K562 (cell line): ENCODE measurements around the gene ATF1. TPM values are rescaled to one million over a fixed set of nuclear protein-coding genes. Genes with fewer than 3 reads are reported as not detected.

Source experiments
- CHCHD3 ChIP-seq: fragments of 250-450 bp; sonication (Bioruptor Pico); IDR thresholded peaks from 2 replicates; pipeline ENCODE4 v2.1.2; 2022; ENCODE audit warnings: mild to moderate bottlenecking
- COPS2 ChIP-seq: fragments of 450-650 bp; conservative IDR thresholded peaks from 2 replicates; pipeline ENCODE4 v1.6.1; 2016; ENCODE audit warnings: mild to moderate bottlenecking, moderate library complexity
- CREB1 ChIP-seq, 2 experiments: sonication (generic) in 1 of 2; formaldehyde crosslinking in 1 of 2; IDR thresholded peaks; 2 replicates each; pipeline versions ENCODE4 v1.6.1 to v1.8.0; 2012 to 2022; ENCODE audit warnings: inconsistent platforms in 1 of 2, mild to moderate bottlenecking in 1 of 2, missing genetic modification reagents in 1 of 2, moderate library complexity in 1 of 2
- E4F1 ChIP-seq: fragments of 250-450 bp; sonication (Bioruptor Pico); IDR thresholded peaks from 2 replicates; pipeline ENCODE4 v1.5.0; 2021; ENCODE audit warnings: mild to moderate bottlenecking, borderline replicate concordance
- ETS1 ChIP-seq: conservative IDR thresholded peaks from 2 replicates; pipeline ENCODE4 v1.6.1; 2011; ENCODE audit warnings: low read depth, mild to moderate bottlenecking, low read length; ENCODE audit not compliant: control insufficient read depth
- GATAD2A ChIP-seq: fragments of 450-650 bp; IDR thresholded peaks from 2 replicates; pipeline ENCODE4 v1.6.1; 2017
- JUNB ChIP-seq: fragments of 450-650 bp; formaldehyde crosslinking; conservative IDR thresholded peaks from 2 replicates; pipeline ENCODE4 v1.4.0; 2020; ENCODE audit warnings: mild to moderate bottlenecking
- MED1 ChIP-seq: sonication (generic); formaldehyde crosslinking; IDR thresholded peaks from 2 replicates; pipeline ENCODE4 v1.8.1; 2023; ENCODE audit warnings: missing genetic modification reagents, borderline replicate concordance
- NR1H2 ChIP-seq: sonication (generic); formaldehyde crosslinking; IDR thresholded peaks from 2 replicates; pipeline ENCODE4 v1.4.0; 2020; ENCODE audit warnings: mild to moderate bottlenecking, missing genetic modification reagents
- PML ChIP-seq: IDR thresholded peaks from 2 replicates; pipeline ENCODE4 v1.6.1; 2012; ENCODE audit warnings: low read length, inconsistent platforms
- POLR2AphosphoS5 ChIP-seq: IDR thresholded peaks from 2 replicates; pipeline ENCODE4 v1.6.1; 2011; ENCODE audit warnings: mild to moderate bottlenecking, low read depth, low read length, moderate library complexity; ENCODE audit not compliant: control insufficient read depth, insufficient read depth
- SIN3B ChIP-seq: fragments of 450-650 bp; IDR thresholded peaks from 2 replicates; pipeline ENCODE4 v1.6.1; 2017; ENCODE audit warnings: low read depth, mild to moderate bottlenecking, moderate library complexity
- SRSF7 ChIP-seq: fragments of 200-400 bp; formaldehyde crosslinking; optimal IDR thresholded peaks from 2 replicates; pipeline ENCODE3; 2017; ENCODE audit warnings: mild to moderate bottlenecking, low read depth, low read length
- TFE3 ChIP-seq: fragments of 450-650 bp; formaldehyde crosslinking; IDR thresholded peaks from 2 replicates; pipeline ENCODE4 v1.4.0; 2020; ENCODE audit warnings: mild to moderate bottlenecking, mixed read lengths
- U2AF1 ChIP-seq: fragments of 200-400 bp; formaldehyde crosslinking; optimal IDR thresholded peaks from 2 replicates; pipeline ENCODE3; 2017; ENCODE audit warnings: mild to moderate bottlenecking, low read depth, low read length, moderate library complexity
- ZBTB8A ChIP-seq: fragments of 450-650 bp; IDR thresholded peaks from 2 replicates; pipeline ENCODE4 v1.6.1; 2018; ENCODE audit warnings: mild to moderate bottlenecking, moderate library complexity; ENCODE audit not compliant: partially characterized antibody
- ZNF311 ChIP-seq: fragments of 250-450 bp; sonication (Bioruptor Pico); IDR thresholded peaks from 2 replicates; pipeline ENCODE4 v1.4.0; 2020; ENCODE audit warnings: mild to moderate bottlenecking, moderate library complexity
- ZNF512 ChIP-seq: IDR thresholded peaks from 2 replicates; pipeline ENCODE4 v1.6.1; 2016; ENCODE audit warnings: missing genetic modification characterization, missing compliant biosample characterization
- ZNF57 ChIP-seq: fragments of 450-650 bp; formaldehyde crosslinking; IDR thresholded peaks from 2 replicates; pipeline ENCODE4 v1.4.0; 2020; ENCODE audit warnings: mild to moderate bottlenecking, moderate library complexity
- polyA plus RNA-seq, 8 experiments: library from polyadenylated mRNA; depleted of rRNA in 4 of 8; stranded (reverse) in 5 of 8; unstranded in 3 of 8; fragments of >200 nt; fragmentation: Nextera tagmentation in 2 of 8; fragmentation: Illumina TruSeq in 1 of 8; extraction: Ambion mirVana in 2 of 8; extraction: Trizol in 1 of 8; gene quantifications; 2 replicates each; pipeline versions ENCODE4 v1.2.1 to v1.2.3, GENCODE V29; 2011 to 2014; ENCODE audit warnings: inconsistent platforms in 1 of 8, missing spikeins in 1 of 8
- total RNA-seq, 7 experiments: library from RNA; depleted of rRNA in 6 of 7; stranded (reverse); fragments of >200 nt in 6 of 7; fragmentation: Illumina TruSeq in 2 of 7; extraction: Trizol in 2 of 7; gene quantifications; 2 replicates each; pipeline versions ENCODE4 v1.2.1 to v1.2.3, GENCODE V29; 2011 to 2021; ENCODE audit warnings: low replicate concordance in 1 of 7
- TF ChIP-seq, protein P1 (sequence below): IDR thresholded peaks from 2 replicates; pipeline ENCODE4 v1.6.1; 2014; ENCODE audit warnings: antibody characterized with exemption

Gene ATF1
- total and polyA plus RNA-seq, 9 of the 15 experiments (the other 6 are each of a cell fraction or from before 2014, with no cell fraction given): 19.8 to 83.5 (median 51.4) TPM

DNA sequence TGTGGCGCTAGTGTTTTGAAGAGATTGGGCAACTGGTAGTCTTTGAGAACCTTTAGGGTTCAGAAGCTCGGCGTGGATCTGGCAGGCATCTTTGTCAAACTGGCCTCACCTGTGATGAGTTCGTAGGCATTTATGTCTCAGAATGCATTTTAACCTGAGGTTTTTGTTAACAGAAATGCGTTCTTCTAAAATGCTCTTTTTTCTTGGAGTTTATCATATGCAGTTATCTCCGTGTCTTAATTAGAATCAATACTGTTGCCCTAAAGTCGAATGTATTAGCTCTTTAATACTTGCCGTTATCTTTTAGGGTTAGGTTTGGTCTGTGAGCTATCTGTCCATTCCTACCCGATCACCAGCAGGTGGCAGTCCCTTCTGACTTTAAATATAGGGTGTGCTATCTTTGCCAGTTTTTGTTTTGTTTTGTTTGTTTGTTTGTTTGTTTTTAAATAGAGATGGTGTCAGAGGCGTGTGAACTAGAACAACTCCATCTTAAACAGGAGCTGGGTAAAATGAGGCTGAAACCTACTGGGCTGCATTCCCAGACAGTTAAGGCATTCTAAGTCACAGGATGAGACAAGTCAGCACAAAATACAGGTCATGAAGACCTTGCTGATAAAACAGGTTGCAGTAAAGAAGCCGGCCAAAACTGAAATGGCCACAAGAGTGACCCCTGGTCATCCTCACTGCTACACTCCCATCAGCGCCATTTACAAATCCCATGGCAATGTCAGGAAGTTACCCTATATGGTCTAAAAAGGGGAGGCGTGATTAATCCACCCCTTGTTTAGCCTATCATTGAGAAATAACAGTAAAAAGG lies 1.4 kb downstream of the ATF1 start (continued):
- TF ChIP-seq, protein P1, sequence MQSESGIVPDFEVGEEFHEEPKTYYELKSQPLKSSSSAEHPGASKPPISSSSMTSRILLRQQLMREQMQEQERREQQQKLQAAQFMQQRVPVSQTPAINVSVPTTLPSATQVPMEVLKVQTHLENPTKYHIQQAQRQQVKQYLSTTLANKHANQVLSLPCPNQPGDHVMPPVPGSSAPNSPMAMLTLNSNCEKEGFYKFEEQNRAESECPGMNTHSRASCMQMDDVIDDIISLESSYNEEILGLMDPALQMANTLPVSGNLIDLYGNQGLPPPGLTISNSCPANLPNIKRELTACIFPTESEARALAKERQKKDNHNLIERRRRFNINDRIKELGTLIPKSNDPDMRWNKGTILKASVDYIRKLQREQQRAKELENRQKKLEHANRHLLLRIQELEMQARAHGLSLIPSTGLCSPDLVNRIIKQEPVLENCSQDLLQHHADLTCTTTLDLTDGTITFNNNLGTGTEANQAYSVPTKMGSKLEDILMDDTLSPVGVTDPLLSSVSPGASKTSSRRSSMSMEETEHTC: no peak
- no peak for TF ChIP-seq SIN3B
- no peak for TF ChIP-seq CHCHD3 (CRISPR knock-in tag)
- no peak for TF ChIP-seq ZNF512 (tag)
- TF ChIP-seq NR1H2 (CRISPR knock-in tag): no peak
- no peak for TF ChIP-seq JUNB (CRISPR knock-in tag)
- no peak for TF ChIP-seq GATAD2A
- TF ChIP-seq E4F1 (CRISPR knock-in tag): no peak
- TF ChIP-seq ZNF311 (CRISPR knock-in tag): no peak
- no peak for TF ChIP-seq SRSF7
- no peak for TF ChIP-seq POLR2AphosphoS5
- peak; percentile 22; the same call in 1 of the 2 replicates for TF ChIP-seq PML
- no peak for TF ChIP-seq U2AF1
- TF ChIP-seq MED1 (CRISPR knock-in tag): no peak
- no peak for TF ChIP-seq ZNF57 (CRISPR knock-in tag)
- no peak for TF ChIP-seq ETS1
- no peak for TF ChIP-seq COPS2
- TF ChIP-seq ZBTB8A: no peak
- no peak for TF ChIP-seq CREB1 (IDR thresholded peaks at IDR 0.05)
- TF ChIP-seq CREB1 (CRISPR knock-in tag; IDR thresholded peaks at IDR 0.05): no peak
- no peak for TF ChIP-seq TFE3 (CRISPR knock-in tag)
